IPS-18c (cell line): Measurements from ENCODE around the gene MTOR.
"Not testable (repeated sequence)": the region's sequence is repeated elsewhere in the genome, so short reads cannot be mapped to it uniquely, and the experiment has no call there.

Source experiments
- H3K4me3 ChIP-seq: 2 replicates; pipeline ENCODE4 v1.7.0; 2013; ENCODE audit warnings: low read depth, mild to moderate bottlenecking, low read length, moderate library complexity; ENCODE audit not compliant: insufficient read depth
- H3K9me3 ChIP-seq: one replicate; pipeline ENCODE4 v1.6.1; 2013; ENCODE audit warnings: mild to moderate bottlenecking, low read length, moderate library complexity; ENCODE audit not compliant: control insufficient read depth, insufficient read depth

The MTOR gene

DNA sequence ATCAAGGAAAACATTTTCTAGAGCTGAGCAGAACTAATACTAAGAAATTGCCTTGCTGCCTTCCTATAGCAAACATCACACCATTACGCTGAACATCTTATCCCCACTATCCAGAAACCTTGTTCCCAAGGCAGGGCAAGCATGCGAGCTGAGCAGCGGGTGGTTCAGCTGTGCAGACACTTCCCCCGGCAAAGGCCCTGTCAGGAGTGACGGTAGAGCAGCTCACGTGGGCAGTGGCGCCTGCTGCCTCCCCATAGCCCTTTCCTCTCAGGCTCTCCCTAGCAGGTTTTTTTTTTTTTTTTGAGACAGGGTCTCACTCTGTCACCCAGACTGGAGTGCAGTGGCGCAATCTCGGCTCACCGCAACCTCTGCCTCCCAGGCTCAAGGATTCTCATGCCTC, 86.9 kb downstream of the MTOR start:
- H3K9me3 ChIP-seq, result no peaks in the 10 kb centered on the region

DNA sequence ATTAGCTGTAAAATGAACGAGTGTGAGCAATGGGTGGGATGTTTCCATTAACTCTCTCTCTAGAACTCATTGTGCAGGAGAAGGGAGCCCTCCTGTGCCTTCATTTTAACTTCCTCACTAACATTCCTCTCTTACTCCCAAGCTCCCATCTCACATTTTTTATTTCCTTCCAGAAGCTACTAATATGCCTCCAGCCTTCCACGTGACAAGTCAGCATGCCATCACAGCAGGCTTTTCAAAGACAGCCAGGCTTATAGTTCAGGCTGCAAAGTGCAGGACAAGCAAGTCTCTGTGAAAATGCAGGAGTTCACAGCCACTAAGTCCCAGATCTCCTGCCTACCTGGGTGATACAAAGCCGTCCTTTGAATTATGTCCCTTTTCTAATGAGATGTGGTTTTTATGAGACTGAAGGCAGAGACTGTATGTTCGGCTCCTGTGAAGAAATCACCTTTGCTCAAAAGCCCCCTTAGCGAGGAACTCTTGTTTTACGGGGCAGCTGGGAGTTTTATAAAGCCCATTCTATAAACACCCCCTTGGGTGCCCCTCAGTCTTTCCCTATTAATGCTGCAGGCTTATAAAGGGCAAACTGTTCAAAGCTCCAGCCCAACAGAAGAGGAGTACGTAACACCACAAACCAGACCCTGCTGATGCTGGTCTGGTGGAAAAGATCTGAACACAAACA, 87.9 kb downstream of the MTOR start:
- H3K9me3 ChIP-seq, result no peaks in the 10 kb centered on the region
- no peak overlapping the region for H3K4me3 ChIP-seq

More for the DNA sequence above, 86.9 kb downstream of the MTOR start:
- no peak overlapping the region for H3K4me3 ChIP-seq

DNA sequence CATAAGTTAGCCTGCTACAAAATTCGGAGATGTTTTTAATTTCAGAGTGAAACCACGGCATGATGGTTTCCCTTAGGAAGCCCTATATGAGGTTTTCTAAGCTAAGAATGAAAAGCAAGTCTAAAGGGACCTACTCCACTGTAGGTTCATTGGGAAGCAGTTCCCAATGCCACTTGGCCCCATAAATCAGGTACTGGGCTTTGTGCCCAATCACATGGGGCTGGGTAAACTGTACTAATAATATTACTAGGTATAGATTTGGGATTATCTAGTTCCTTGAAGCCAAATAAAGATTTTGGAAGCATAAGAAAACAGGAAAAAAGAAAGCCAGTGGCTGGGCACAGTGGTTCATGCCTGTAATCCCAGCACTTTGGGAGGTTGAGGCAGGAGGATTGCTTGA, 92.2 kb downstream of the MTOR start:
- no peaks in the 10 kb centered on the region for H3K9me3 ChIP-seq
- H3K4me3 ChIP-seq, result no peak overlapping the region

DNA sequence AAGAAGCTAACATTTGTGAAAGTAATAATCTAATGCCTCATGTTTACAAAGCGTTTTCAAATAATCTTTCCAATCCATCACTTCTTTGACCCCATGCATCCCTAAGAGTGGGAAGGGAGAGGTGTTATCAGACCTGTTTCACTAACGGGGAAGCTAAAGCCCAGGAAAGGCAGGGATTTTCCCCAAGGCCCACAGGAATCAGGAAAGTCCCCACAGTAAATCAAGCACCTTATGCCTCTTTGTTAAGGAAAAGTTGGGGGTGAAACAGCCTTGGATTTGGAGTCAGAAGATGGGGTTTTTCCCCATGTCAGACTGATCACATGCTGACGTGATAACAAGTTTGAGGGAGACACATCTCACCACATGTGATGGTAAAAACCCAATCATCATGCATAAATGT, 93.1 kb downstream of the MTOR start:
- H3K4me3 ChIP-seq, result no peak overlapping the region
- H3K9me3 ChIP-seq, result no peaks in the 10 kb centered on the region

DNA sequence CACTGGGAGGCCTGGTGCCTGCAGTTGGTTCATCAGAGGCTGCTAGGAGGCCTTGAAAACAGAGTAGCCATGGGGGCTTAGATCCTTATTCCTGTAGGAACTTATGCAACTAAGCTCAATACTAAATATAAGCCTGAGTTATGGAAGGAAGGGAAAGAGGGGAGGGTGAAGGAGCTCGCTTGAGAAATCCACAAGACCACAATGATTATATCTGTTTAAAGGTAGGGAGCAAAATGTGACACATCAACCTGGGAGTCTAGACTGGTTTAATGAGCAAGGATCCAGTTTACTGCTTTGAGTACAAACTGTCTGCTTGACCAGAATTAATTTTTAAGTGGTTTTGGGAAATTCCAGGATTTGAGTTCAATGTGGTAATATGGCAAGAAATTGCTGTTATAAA, 93.6 kb downstream of the MTOR start:
- no peak overlapping the region for H3K4me3 ChIP-seq
- no peaks in the 10 kb centered on the region for H3K9me3 ChIP-seq

DNA sequence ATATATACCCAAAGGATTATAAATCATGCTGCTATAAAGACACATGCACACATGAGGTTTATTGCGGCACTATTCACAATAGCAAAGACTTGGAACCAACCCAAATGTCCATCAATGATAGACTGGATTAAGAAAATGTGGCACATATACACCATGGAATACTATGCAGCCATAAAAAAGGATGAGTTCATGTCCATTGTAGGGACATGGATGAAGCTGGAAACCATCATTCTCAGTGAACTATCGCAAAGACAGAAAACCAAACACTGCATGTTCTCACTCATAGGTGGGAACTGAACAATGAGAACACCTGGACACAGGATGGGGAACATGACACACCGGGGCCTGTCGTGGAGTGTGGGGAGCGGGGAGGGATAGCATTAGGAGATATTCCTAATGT, 95.6 kb downstream of the MTOR start:
- H3K4me3 ChIP-seq, H3K9me3 ChIP-seq: not testable (repeated sequence)

DNA sequence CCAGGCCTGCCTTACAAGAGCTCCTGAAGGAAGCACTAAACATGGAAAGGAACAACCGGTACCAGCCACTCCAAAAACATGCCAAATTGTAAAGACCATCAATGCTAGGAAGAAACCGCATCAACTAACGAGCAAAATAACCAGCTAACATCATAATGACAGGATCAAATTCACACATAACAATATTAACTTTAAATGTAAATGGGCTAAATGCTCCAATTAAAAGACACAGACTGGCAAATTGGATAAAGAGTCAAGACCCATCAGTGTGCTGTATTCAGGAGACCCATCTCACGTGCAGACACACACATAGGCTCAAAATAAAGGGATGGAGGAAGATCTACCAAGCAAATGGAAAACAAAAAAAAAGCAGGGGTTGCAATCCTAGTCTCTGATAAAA, 99.6 kb downstream of the MTOR start:
- H3K4me3 ChIP-seq, H3K9me3 ChIP-seq: not testable (repeated sequence)

DNA sequence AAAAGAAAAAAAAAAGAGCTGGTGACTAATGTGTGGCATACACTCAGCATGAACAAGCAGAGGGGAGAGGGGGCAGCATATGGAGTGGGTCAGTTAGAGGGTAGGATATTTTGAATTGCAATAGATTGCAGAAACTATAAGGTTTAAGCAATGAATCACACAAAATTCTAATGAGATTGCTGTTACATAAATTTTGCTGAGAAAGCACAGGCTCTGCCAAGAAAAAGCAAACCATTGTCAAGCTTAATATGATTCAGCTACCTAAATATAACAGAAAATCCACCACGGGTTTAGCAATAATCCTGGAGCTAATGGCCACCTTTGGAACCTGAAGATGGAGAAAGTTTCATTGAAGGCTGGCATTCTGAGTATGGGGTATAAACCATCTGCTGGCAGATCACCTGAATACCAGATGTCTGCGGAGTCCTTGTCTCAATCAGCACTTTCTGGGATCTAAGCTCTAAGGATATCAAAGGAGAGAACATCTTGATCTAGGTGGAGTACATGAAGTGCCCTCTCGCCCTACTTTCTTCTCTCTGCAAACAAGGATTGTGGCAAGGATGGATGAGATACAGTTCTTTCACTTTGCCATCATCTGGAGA, 103.5 kb downstream of the MTOR start:
- H3K9me3 ChIP-seq, result no peaks in the 10 kb centered on the region
- no peak overlapping the region for H3K4me3 ChIP-seq

DNA sequence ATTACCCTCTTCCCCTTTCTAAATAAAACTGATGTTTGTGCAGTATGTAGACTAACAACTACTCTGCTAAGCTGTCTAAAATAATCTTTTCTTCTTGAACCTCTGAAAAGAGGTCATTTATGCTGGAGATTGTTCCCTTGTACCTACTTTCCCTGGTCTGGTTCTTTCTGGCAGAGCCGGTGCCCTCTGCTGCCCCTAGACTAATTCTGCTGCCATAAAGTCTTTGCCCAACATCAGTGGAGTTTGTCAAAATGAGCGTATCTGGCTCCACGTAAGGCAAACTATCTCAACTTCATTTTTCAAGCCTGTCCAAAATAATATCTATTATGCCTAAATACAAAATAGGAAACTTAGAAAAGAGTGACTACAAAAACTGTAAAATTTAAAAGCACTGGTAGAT, 104.1 kb downstream of the MTOR start:
- H3K9me3 ChIP-seq, result no peaks in the 10 kb centered on the region
- H3K4me3 ChIP-seq, result no peak overlapping the region

DNA sequence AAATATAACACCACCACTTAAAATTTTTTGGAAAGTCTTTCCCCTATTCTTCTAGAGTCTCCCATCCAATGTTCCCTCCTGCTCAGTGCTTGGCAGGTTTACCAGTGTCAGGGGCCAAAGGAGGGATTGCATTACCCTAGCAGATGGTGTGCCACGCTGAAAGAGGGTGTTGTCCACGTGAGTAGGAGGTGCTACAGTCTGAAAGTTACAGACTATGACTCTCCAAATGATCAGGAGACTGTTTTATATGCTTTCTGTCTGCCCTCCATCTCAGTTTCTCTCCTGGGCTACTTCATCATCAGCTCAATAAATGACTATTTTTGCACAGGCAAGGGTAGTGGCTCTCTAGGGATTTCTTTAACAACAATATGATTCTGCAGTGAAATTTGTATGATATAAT, 104.5 kb downstream of the MTOR start:
- Histone ChIP-seq H3K9me3 (no peaks in the 10 kb centered on the region), H3K4me3 (no peak overlapping the region)

DNA sequence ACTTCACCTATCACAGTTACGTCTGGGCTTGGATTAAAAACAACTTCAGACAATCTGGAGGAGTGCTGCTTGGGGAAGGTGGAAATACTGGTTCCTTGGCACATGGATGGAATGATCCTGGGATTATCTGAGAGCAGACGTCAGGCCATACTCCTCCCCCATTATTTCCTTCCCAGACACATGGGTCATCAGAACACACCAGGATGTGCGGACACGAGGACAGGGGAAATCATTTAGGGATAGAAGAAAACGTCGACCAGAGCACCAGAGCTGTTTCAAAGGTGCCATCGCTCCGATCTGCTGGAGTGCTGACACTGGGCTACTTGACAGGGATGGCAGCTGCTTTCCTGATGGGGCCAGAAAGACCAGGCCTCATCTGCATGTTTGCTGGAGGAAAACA, 105.0 kb downstream of the MTOR start:
- Histone ChIP-seq H3K4me3 (no peak overlapping the region), H3K9me3 (no peaks in the 10 kb centered on the region)

DNA sequence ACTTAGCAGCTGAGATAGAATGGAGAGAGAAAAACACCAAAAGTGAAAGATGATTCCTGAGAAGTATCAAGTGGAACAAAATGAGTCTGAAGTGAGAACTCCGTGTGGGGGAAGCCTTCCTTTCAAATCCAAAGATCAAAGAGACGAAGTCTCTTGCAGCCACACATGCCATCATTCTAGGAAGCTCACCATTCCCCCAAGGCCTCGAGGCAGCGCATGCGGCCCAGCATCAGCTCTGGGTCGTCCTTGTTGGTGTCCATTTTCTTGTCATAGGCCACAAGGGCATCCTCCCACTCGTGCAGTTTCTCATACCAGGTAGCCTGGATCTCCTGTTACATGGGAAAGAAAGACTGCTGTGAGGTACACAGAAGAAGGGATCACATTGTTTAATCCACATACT, 105.4 kb downstream of the MTOR start:
- H3K4me3 ChIP-seq, result no peak overlapping the region
- no peaks in the 10 kb centered on the region for H3K9me3 ChIP-seq

DNA sequence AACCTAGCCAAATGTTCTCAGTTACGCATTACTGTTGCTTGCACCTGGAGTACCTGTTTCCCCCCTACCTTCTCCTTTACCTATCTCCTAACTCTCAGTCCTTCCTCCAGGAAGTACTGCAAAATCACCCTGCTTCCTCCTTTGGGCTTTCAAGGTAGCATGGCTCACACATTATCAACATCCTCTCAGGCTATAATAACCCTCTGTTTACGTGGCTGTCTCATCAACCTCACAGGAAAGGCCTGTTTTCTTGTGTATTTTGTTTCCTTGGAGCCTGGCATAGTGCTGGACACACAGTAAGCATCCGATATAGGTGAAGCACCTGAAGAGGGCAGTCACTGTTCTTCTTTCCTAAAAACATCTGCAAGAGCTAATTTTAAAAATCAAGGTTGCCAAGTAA, 105.9 kb downstream of the MTOR start:
- Histone ChIP-seq H3K9me3 (no peaks in the 10 kb centered on the region), H3K4me3 (no peak overlapping the region)

DNA sequence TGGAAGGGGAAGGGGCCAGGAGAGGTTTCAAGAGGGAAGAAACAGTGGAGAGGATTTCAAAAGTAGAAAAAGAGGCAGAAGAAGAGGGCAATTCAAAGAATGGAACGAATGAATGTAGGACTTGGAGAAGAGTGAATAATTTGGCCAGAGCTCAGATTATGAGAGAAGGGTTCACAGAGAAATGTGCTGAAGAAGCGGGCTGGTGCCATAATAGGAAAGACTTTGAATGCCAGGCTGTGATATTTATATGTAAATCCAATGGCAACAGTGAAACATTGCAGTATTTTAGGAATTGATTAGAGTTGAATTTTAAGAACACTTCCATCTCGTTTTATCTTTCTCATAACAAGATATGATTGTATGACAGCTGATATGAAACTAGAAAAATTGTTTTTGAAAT, 109.2 kb downstream of the MTOR start:
- H3K4me3 ChIP-seq, result no peak overlapping the region
- H3K9me3 ChIP-seq, result no peaks in the 10 kb centered on the region

DNA sequence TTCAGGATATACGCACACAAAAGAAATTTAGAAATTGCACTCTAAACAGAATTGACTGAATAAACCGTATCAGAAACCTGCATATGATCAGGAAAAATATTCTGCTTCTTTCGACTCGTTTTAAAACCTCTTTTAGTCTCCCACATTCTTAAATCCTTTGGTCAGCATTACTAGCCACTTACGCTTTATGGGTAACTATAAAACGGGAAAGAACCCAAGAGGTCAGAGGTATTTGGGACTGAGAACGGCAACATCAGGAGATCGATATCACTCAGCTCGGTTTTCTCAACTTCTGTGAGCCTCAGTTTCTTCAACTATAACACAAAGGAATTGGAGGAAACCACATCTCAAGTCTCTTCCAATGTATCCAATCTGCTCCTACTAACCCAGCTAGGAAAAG, 109.6 kb downstream of the MTOR start:
- Histone ChIP-seq H3K4me3 (no peak overlapping the region), H3K9me3 (no peaks in the 10 kb centered on the region)

DNA sequence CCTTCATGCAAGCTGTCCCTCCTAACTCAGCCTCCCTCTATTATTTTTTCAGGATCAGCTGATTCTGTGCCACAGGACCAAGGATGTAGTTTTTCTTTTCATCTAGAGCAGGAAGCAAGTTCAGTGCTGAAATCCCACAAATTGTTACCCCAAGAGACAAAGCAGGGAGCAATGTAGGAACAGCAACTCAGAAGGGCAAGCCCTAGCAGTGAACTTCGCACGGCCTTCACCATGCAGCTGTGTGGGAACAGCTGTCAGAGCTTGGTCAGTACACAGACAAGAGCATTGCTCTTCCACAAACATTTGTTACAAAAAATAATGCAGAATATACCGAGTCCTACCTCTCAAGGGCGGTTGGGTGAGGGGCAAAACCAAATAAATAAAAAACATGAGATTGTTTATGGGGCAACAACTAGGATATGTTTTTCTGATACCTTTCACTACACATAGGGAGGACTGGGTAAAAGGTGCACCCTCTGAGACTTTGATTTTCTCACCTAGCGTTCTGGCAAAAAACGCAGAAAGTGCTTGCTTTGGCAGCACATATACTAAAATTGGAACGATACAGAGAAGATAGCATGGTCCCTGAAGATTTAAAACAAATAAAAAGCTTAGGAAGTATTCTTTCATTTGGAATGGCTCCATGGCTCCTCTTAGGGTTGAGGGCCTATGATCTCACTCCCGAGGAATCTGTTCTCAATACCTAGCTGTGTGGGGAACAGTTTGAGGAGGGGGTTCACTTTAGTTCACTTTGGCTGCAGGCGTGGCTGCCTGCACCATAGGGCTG, 110.3 kb downstream of the MTOR start:
- Histone ChIP-seq H3K9me3 (no peaks in the 10 kb centered on the region), H3K4me3 (no peak overlapping the region)

DNA sequence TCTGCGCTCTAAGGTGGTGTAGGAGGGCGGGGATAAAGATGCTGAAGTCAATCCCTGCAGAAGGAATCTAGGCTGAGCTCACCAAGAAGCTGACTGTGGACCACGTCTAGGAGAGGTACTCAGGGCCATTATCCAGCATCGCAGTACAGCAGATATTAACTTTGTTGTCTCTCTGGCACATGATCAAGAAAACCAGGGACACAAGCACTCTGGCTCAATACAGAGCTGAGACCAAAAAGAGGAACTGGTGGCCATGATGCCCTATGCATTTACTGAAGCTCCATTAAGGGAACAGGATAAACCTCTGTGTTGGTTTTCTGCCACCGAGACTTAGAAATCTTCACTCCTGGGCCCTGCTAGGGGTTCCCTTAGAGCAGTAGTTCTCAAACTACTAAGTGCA, 111.2 kb downstream of the MTOR start:
- Histone ChIP-seq H3K9me3 (no peaks in the 10 kb centered on the region), H3K4me3 (no peak overlapping the region)

DNA sequence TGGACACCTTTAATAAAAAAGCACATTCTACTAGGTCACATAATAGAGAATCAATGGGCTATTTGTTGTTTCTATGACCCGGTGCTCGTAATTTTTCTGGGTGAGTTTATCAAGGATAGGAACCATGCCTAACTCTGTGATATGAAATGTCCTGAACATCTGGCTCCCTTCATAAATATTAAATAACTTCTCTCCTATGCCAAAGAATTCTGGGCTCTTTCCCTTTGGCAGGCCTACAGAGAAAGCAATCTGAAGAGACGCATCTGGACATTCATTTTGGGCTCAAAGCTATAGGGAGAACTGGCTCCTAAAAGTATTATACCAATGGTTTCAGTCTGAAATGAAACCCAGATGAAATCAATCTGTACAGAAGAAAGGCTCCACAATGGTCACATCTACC, 112.0 kb downstream of the MTOR start:
- H3K4me3 ChIP-seq, result no peak overlapping the region
- no peaks in the 10 kb centered on the region for H3K9me3 ChIP-seq
